Measurements from ENCODE around the gene AMDHD2. TPM values are rescaled to one million over a fixed set of nuclear protein-coding genes. Genes with fewer than 3 reads are reported as not detected.
A peak's percentile ranks its signal among the peaks of the same experiment; 100 is the strongest.

Gene AMDHD2
- total and polyA plus RNA-seq, 2 of the 13 experiments (the other 11 are each of a cell fraction or from before 2014, with no cell fraction given) = 33.5 to 39.1 TPM

- no peak for TF ChIP-seq ZNF720 (CRISPR knock-in tag; IDR thresholded peaks at IDR 0.05)
- peak; percentile 73; the same call in 1 of the 2 replicates for TF ChIP-seq GFI1 (CRISPR knock-in tag; IDR thresholded peaks at IDR 0.05; ENCODE audit: borderline replicate concordance)
- 0 out of 2 replicates have a peak, but pooled peaks have one; percentile 67 for TF ChIP-seq ZNF160 (CRISPR knock-in tag; IDR thresholded peaks at IDR 0.05)
- no peak for TF ChIP-seq EP300 (IDR thresholded peaks at IDR 0.05; ENCODE audit: low read depth in 2 of 2, low read length in 2 of 2)
- TF ChIP-seq EP300 (CRISPR knock-in tag; IDR thresholded peaks at IDR 0.05; ENCODE audit: borderline replicate concordance) = no peak; the same call in 1 of the 2 replicates
- TF ChIP-seq ZNF224 (CRISPR knock-in tag; IDR thresholded peaks at IDR 0.05) = no peak; the same call in 1 of the 2 replicates
- 0 out of 2 replicates have a peak, but pooled peaks have one; percentile 41 for TF ChIP-seq KDM4B (CRISPR knock-in tag; IDR thresholded peaks at IDR 0.05)
- 0 out of 2 replicates have a peak, but pooled peaks have one; percentile 23 for TF ChIP-seq ZNF230 (CRISPR knock-in tag; IDR thresholded peaks at IDR 0.05)
- 0 out of 2 replicates have a peak, but pooled peaks have one; percentile 18 for TF ChIP-seq MTF1 (CRISPR knock-in tag; IDR thresholded peaks at IDR 0.05)
- peak; percentile 55; the same call in 1 of the 2 replicates for TF ChIP-seq ZNF782 (CRISPR knock-in tag; IDR thresholded peaks at IDR 0.05; ENCODE audit: borderline replicate concordance)
- no peak for TF ChIP-seq ZNF225 (CRISPR knock-in tag; IDR thresholded peaks at IDR 0.05)
- TF ChIP-seq MTF2 (CRISPR knock-in tag; IDR thresholded peaks at IDR 0.05; ENCODE audit: borderline replicate concordance) = no peak
- TF ChIP-seq SAP130 (CRISPR knock-in tag; IDR thresholded peaks at IDR 0.05; ENCODE audit: low read depth) = peak; percentile 90
- TF ChIP-seq CCDC6 (CRISPR knock-in tag; IDR thresholded peaks at IDR 0.05) = peak; percentile 68; the same call in 1 of the 2 replicates
- TF ChIP-seq PBX3 (CRISPR knock-in tag; IDR thresholded peaks at IDR 0.05; ENCODE audit: borderline replicate concordance) = no peak
- 0 out of 2 replicates have a peak, but pooled peaks have one; percentile 54 for TF ChIP-seq ZNF431 (CRISPR knock-in tag; IDR thresholded peaks at IDR 0.05; ENCODE audit: borderline replicate concordance, low read depth)
- TF ChIP-seq ZNF275 (CRISPR knock-in tag; IDR thresholded peaks at IDR 0.05; ENCODE audit: borderline replicate concordance) = peak; percentile 89; the same call in 1 of the 2 replicates
- TF ChIP-seq JUND (CRISPR knock-in tag; IDR thresholded peaks at IDR 0.05) = 0 out of 2 replicates have a peak, but pooled peaks have one; percentile 9
- TF ChIP-seq YY1 (IDR thresholded peaks at IDR 0.05; ENCODE audit: insufficient read depth, insufficient replicate concordance, low read depth, low read length) = no peak
- peak; percentile 53 for TF ChIP-seq PHF8 (CRISPR knock-in tag; IDR thresholded peaks at IDR 0.05)
- TF ChIP-seq MEIS2 (CRISPR knock-in tag; IDR thresholded peaks at IDR 0.05) = peak; percentile 61
- peak; percentile 84 for TF ChIP-seq TEAD3 (CRISPR knock-in tag; optimal IDR thresholded peaks at IDR 0.05; ENCODE audit: borderline replicate concordance)
- TF ChIP-seq KDM5A (IDR thresholded peaks at IDR 0.05; ENCODE audit: borderline replicate concordance, low read length) = no peak
- no peak for TF ChIP-seq NCOA5 (CRISPR knock-in tag; IDR thresholded peaks at IDR 0.05)
- no peak for TF ChIP-seq FIP1L1 (IDR thresholded peaks at IDR 0.05; ENCODE audit: borderline replicate concordance, insufficient read depth, low read depth, low read length)
- TF ChIP-seq MAFG (CRISPR knock-in tag; IDR thresholded peaks at IDR 0.05) = no peak
- TF ChIP-seq ZNF280B (CRISPR knock-in tag; IDR thresholded peaks at IDR 0.05; ENCODE audit: borderline replicate concordance) = no peak
These were observed 11.7 kb downstream of the AMDHD2 start (continued) for GRCh38 chr16:2531696-2532493.
